ENCODE data around the gene DUSP1. TPM values are rescaled to one million over a fixed set of nuclear protein-coding genes. Genes with fewer than 3 reads are reported as not detected.

Gene DUSP1
- total and polyA plus RNA-seq, 8 donors, result 33.0 to 534 (median 239) TPM

DNA sequence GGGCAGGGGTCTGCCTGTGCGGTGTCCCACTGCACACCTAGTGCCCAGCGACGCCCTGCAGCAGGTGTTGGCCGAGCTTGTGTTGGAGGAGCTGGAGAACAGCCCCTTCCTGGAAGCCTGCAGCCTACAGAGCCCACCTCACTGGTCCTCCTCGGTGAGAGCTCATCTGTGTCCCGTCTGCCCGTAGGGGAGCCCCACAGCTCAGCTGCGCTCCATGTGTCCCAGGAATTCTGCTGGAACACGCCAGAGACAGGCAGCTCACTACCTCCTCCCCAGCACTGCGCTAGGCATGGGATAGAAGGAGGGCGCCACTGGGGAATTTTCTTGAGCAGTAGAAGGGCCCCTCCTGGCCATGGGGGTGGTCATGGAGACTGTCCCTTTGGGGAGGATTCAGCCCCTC lies 44.0 kb downstream of the DUSP1 start:
- no peak for DNase-seq
- Histone ChIP-seq H3K27ac (no peak overlapping the region), H3K27me3 (no peaks in the 10 kb centered on the region), H3K9me3 (no peaks in the 10 kb centered on the region), H3K4me3 (no peak overlapping the region), H3K36me3 (no peaks in the 10 kb centered on the region), H3K4me1 (peaks cover 5 to 13% of the 10 kb centered on the region in 2 donors)
- intact Hi-C loops (cut with DNase I), result no loop called here
- TF ChIP-seq, protein P1, sequence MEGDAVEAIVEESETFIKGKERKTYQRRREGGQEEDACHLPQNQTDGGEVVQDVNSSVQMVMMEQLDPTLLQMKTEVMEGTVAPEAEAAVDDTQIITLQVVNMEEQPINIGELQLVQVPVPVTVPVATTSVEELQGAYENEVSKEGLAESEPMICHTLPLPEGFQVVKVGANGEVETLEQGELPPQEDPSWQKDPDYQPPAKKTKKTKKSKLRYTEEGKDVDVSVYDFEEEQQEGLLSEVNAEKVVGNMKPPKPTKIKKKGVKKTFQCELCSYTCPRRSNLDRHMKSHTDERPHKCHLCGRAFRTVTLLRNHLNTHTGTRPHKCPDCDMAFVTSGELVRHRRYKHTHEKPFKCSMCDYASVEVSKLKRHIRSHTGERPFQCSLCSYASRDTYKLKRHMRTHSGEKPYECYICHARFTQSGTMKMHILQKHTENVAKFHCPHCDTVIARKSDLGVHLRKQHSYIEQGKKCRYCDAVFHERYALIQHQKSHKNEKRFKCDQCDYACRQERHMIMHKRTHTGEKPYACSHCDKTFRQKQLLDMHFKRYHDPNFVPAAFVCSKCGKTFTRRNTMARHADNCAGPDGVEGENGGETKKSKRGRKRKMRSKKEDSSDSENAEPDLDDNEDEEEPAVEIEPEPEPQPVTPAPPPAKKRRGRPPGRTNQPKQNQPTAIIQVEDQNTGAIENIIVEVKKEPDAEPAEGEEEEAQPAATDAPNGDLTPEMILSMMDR (IDR thresholded peaks at IDR 0.05), result no peak
- no peak for ATAC-seq

DNA sequence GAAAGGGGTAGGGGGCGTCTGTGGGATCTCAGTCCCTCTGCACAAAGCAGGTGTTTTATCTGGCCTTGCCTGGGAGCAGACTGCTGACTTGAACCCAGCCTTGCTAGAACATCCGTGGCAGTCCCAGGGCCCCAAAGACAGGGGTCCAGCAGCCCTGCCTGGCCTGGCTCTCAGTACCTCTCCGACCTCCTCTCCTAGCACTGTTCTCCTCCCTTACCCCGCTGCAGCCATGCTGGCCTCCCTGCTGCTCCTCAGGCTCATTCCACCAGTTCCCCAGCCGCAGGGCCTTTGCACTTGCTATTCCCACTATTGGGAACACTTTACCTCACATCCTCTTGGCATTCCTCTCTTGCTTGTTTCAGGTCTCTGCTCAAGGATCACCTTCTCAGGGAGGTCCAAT lies 45.2 kb downstream of the DUSP1 start:
- no peak overlapping the region for H3K4me3 ChIP-seq
- no peak overlapping the region for H3K27ac ChIP-seq
- no peaks in the 10 kb centered on the region for H3K36me3 ChIP-seq
- H3K9me3 ChIP-seq, result no peaks in the 10 kb centered on the region
- TF ChIP-seq, protein P1 (IDR thresholded peaks at IDR 0.05), result no peak
- peaks cover 14 to 25% of the 10 kb centered on the region in 2 donors for H3K4me1 ChIP-seq
- DNase-seq (no peak), ATAC-seq (no peak)
- no peaks in the 10 kb centered on the region for H3K27me3 ChIP-seq
- intact Hi-C loops (cut with DNase I), result no loop called here

DNA sequence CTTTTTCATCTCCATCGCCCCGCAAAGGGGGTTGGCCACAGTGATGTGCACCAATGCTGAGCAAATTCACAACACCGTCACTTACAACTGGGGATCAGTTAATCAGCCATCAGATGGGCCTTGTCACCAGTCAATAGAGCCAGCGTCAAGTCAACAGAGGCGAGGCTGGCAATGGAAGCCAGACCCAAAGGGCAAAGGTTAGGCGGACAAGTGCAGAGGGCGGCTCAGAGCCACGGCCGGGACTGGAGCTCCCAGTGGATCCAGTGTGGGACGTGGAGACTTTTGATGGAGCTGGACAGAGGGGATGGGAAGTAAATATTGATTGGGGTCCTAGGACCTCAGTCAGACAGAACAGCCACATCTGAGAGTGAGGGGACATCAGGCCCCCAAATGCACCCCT lies 45.7 kb downstream of the DUSP1 start:
- Histone ChIP-seq H3K27me3 (no peaks in the 10 kb centered on the region), H3K36me3 (no peaks in the 10 kb centered on the region), H3K9me3 (no peaks in the 10 kb centered on the region), H3K4me1 (peaks cover 14 to 30% of the 10 kb centered on the region in 2 donors), H3K27ac (no peak overlapping the region), H3K4me3 (no peak overlapping the region)
- intact Hi-C loops (cut with DNase I), result no loop called here
- TF ChIP-seq, protein P1 (IDR thresholded peaks at IDR 0.05), result no peak
- ATAC-seq (no peak), DNase-seq (no peak)

DNA sequence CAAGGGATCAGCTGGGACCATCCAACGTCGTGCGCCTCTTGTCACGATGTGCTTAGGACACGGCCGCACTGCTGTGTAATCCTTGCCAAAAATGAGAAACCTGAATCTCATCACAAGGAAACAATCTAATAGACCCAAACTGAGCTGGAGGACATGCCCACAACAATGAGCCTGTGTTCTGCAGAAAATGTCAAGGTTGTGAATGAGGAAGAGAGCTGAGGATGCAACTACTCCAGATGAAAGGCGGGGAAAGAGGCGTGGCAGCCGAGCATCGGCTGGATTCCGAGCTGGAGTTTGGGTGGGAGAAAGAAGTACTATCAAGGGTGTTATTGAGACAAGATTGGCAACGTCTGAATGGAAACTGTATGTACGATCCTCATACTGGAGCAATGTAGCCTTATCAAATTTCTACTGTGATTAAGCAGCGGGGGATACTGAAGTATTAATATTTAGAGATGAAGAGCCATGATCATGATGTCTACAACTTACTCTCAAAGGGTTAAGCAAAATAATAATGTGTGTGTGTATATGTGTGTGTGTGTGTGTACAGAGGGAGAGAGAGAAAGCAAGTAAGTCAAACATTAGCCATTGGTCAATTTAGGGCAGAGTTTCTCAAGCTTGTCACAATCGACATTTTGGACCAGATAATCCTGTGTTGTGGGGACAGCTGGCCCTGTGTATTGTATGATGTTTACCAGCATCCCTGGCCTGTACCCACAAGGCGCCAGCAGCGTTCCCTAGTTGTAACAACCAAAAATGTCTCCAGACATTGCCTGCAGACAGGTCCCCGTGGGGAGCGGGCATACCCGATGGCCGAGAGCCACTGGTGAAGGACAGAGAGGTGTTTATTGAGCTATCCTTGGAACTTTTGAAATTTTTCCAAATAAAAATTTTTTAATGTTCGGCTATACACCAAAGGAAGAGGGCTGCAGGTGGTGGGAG lies 46.5 kb downstream of the DUSP1 start:
- peaks cover 14 to 33% of the 10 kb centered on the region in 2 donors for H3K4me1 ChIP-seq
- no peaks in the 10 kb centered on the region for H3K36me3 ChIP-seq
- ATAC-seq, result no peak
- H3K4me3 ChIP-seq, result no peak overlapping the region
- no peaks in the 10 kb centered on the region for H3K9me3 ChIP-seq
- no peak overlapping the region for H3K27ac ChIP-seq
- no peak for DNase-seq
- no peaks in the 10 kb centered on the region for H3K27me3 ChIP-seq
- intact Hi-C loops (cut with DNase I), result no loop called here
- TF ChIP-seq, protein P1 (IDR thresholded peaks at IDR 0.05), result no peak

DNA sequence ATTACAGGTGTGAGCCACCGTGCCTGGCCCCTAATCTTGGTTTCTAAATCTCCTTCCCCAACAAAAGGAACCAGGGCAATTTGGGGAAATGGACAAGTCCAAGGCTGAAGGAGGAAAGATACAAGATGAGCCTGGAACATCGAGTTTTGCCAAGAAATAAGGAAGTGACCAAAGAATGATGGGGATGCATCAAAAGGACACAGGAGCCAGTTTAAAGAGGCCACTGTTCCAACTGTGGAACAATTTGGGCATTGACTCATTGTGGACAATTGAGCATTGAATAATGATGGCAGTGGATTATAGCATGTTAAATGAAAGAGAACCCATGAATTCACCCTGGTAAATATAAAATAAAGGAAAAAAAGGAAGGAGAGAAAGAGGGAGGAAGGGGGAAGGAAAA lies 47.5 kb downstream of the DUSP1 start:
- Histone ChIP-seq H3K4me3 (no peak overlapping the region), H3K9me3 (no peaks in the 10 kb centered on the region), H3K36me3 (no peaks in the 10 kb centered on the region), H3K27me3 (no peaks in the 10 kb centered on the region), H3K4me1 (peaks cover 14 to 33% of the 10 kb centered on the region in 2 donors), H3K27ac (no peak overlapping the region)
- DNase-seq, result no peak
- intact Hi-C loops (cut with DNase I), result no loop called here
- no peak for ATAC-seq
- TF ChIP-seq, protein P1 (IDR thresholded peaks at IDR 0.05), result no peak

Data from left lung (tissue), 10 donors.